ENCODE measurements around the gene UBASH3B. TPM values are rescaled to one million over a fixed set of nuclear protein-coding genes. Genes with fewer than 3 reads are reported as not detected.
A peak's percentile ranks its signal among the peaks of the same experiment; 100 is the strongest.

Gene UBASH3B
- total RNA-seq, 1 experiment from 2014 or later: 81.9 TPM

DNA sequence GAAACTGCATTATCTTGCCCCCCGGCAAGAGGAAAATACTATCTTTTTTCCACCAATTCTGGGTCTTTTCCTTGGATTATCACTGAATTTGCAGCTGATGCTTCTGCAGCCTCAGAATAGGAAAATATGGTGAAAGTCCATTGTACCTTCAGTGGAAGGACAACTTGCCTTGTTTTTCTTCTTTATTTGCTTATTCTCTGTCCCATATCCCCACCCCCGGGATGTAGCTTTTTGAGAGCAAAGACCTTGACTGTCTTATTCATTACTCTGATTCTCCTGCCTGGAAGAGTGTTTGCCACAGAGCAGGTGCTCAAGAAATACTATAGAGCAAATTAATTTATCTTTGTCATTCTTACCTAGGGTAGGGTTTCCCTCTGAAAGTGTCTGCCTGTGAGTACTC lies 29.5 kb downstream of the UBASH3B start:
- H3K27me3 ChIP-seq (ENCODE audit: insufficient read depth, low read depth): no peaks in the 10 kb centered on the region
- intact Hi-C loops (cut with micrococcal nuclease; ENCODE audit: unreplicated experiment): no loop called here
- no peak for DNase-seq
- no peak overlapping the region for H3K4me3 ChIP-seq
- BruUV-seq (replicated peaks): no TSS peak
- H3K9me2 ChIP-seq (ENCODE audit: insufficient read depth): no peaks in the 10 kb centered on the region
- ChIA-PET CTCF (interaction anchor here (0.7 kb wide), 1 partner anchor 163 kb away, joined by 3 read pairs; no protein-coding TSS in a partner anchor), POLR2A (ENCODE audit: unreplicated experiment) (no interaction called here)
- H3K27ac ChIP-seq: peak overlapping the region; percentile 2; the same call in 1 of the 2 replicates
- H4K20me1 ChIP-seq (ENCODE audit: insufficient read depth): 0 out of 2 replicates have a peak, but pooled peaks cover 5% of the 10 kb centered on the region
- TF ChIP-seq, protein P1, sequence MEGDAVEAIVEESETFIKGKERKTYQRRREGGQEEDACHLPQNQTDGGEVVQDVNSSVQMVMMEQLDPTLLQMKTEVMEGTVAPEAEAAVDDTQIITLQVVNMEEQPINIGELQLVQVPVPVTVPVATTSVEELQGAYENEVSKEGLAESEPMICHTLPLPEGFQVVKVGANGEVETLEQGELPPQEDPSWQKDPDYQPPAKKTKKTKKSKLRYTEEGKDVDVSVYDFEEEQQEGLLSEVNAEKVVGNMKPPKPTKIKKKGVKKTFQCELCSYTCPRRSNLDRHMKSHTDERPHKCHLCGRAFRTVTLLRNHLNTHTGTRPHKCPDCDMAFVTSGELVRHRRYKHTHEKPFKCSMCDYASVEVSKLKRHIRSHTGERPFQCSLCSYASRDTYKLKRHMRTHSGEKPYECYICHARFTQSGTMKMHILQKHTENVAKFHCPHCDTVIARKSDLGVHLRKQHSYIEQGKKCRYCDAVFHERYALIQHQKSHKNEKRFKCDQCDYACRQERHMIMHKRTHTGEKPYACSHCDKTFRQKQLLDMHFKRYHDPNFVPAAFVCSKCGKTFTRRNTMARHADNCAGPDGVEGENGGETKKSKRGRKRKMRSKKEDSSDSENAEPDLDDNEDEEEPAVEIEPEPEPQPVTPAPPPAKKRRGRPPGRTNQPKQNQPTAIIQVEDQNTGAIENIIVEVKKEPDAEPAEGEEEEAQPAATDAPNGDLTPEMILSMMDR (conservative IDR thresholded peaks at IDR 0.05): no peak
- TF ChIP-seq EZH2 (IDR thresholded peaks at IDR 0.05; ENCODE audit: low read depth): no peak
- no peak overlapping the region for H2AFZ ChIP-seq
- peaks cover 94% of the 10 kb centered on the region for H3K79me2 ChIP-seq (ENCODE audit: low read depth)
- H3K9me3 ChIP-seq (ENCODE audit: insufficient read depth, low read depth): no peaks in the 10 kb centered on the region
- peaks cover 60% of the 10 kb centered on the region for H3F3A ChIP-seq (ENCODE audit: insufficient read depth, low read depth)
- H3K4me1 ChIP-seq (replicated peaks; ENCODE audit: insufficient read depth): no peaks in the 10 kb centered on the region
- peaks cover 11% of the 10 kb centered on the region for H3K36me3 ChIP-seq (ENCODE audit: low read depth)
- H3K4me2 ChIP-seq: no peak overlapping the region

DNA sequence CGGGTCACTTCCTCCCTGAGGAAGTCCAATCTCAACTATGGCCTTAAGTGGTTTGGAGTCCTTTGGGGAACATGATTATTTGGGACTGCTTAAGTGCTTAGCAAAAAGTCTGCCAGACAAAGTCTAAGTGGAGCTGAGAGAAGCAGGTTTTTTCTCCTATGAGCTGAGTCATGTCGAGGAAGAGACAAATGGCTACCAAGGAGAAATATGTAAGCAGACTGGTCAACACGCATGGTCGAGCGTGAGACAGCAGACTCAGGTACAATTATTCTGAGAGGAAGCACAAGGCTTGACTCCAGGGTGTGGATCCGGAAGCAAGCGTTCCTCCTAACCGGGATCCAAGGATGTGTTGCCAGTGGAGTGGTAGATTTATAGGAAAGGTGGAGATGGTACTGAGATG lies 30.6 kb downstream of the UBASH3B start:
- Histone ChIP-seq H3K79me2 (ENCODE audit: low read depth) (peaks cover 93% of the 10 kb centered on the region), H2AFZ (no peak overlapping the region), H3K4me2 (no peak overlapping the region), H3K36me3 (ENCODE audit: low read depth) (peaks cover 11% of the 10 kb centered on the region), H3K4me3 (no peak overlapping the region), H3K9me2 (ENCODE audit: insufficient read depth) (no peaks in the 10 kb centered on the region), H3F3A (ENCODE audit: insufficient read depth, low read depth) (peaks cover 52% of the 10 kb centered on the region), H3K27ac (peak overlapping the region; percentile 36), H3K27me3 (ENCODE audit: insufficient read depth, low read depth) (no peaks in the 10 kb centered on the region), H3K9me3 (ENCODE audit: insufficient read depth, low read depth) (no peaks in the 10 kb centered on the region), H3K4me1 (replicated peaks; ENCODE audit: insufficient read depth) (no peaks in the 10 kb centered on the region), H4K20me1 (ENCODE audit: insufficient read depth) (0 out of 2 replicates have a peak, but pooled peaks cover 5% of the 10 kb centered on the region)
- intact Hi-C loops (cut with micrococcal nuclease; ENCODE audit: unreplicated experiment): no loop called here
- TF ChIP-seq EZH2 (IDR thresholded peaks at IDR 0.05; ENCODE audit: low read depth): no peak
- TF ChIP-seq, protein P1 (conservative IDR thresholded peaks at IDR 0.05): no peak
- ChIA-PET CTCF (no interaction called here), POLR2A (ENCODE audit: unreplicated experiment) (interaction anchor here (0.6 to 0.7 kb wide), 2 partner anchors 20 to 54 kb away, joined by 4 to 5 read pairs; no protein-coding TSS in a partner anchor)
- peak in 1 of 2 experiments; percentile 47 for DNase-seq
- BruUV-seq (replicated peaks): no TSS peak

DNA sequence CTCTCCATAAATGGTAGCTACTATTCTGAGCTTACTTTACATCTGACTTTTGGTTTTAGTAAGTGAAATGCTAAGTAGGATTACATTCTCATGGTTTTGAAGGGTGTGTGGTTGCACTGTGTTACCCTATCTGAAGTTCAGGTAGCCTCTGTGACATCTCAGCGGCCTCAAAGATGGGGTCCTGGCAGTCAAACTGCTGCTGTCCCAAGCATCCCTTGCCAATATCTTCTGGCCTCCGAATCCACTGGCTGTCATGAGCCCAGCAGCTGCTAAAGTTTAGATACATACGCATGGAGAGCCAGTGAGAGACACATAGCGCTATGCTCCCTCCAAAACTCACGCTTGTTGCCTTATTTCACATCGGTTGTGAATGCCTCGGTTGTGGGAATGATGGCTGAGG lies 34.9 kb downstream of the UBASH3B start:
- Histone ChIP-seq H4K20me1 (ENCODE audit: insufficient read depth) (peaks cover 14% of the 10 kb centered on the region; the same call in 1 of the 2 replicates), H3K36me3 (ENCODE audit: low read depth) (peaks cover 10% of the 10 kb centered on the region; the same call in 1 of the 2 replicates), H3K4me1 (replicated peaks; ENCODE audit: insufficient read depth) (no peaks in the 10 kb centered on the region), H3K27ac (no peak overlapping the region), H3K9me3 (ENCODE audit: insufficient read depth, low read depth) (no peaks in the 10 kb centered on the region), H3K79me2 (ENCODE audit: low read depth) (peaks cover 92% of the 10 kb centered on the region), H3K27me3 (ENCODE audit: insufficient read depth, low read depth) (no peaks in the 10 kb centered on the region), H3F3A (ENCODE audit: insufficient read depth, low read depth) (peaks cover 54% of the 10 kb centered on the region), H2AFZ (no peak overlapping the region), H3K9me2 (ENCODE audit: insufficient read depth) (no peaks in the 10 kb centered on the region), H3K4me2 (no peak overlapping the region), H3K4me3 (no peak overlapping the region)
- intact Hi-C loops (cut with micrococcal nuclease; ENCODE audit: unreplicated experiment): no loop called here
- DNase-seq: peak in 1 of 2 experiments; percentile 30
- no TSS peak for BruUV-seq (replicated peaks)
- TF ChIP-seq EZH2 (IDR thresholded peaks at IDR 0.05; ENCODE audit: low read depth): no peak
- TF ChIP-seq, protein P1 (conservative IDR thresholded peaks at IDR 0.05): no peak
- CTCF ChIA-PET: no interaction called here
- POLR2A ChIA-PET (ENCODE audit: unreplicated experiment): no interaction called here

Data from PC-9 (cell line).